H9 (cell line): Measurements from ENCODE around the gene ERVMER34-1. TPM values are rescaled to one million over a fixed set of nuclear protein-coding genes. Genes with fewer than 3 reads are reported as not detected.

Experiments used
- DNase-seq: peaks from one replicate; pipeline ENCODE4 v3.0.0-alpha.2; 2017
- H2AFZ ChIP-seq: one replicate; pipeline ENCODE4 v1.6.1; 2013; ENCODE audit warnings: mild to moderate bottlenecking, low read length, control low read depth, moderate library complexity
- H2AK5ac ChIP-seq: 2 replicates; pipeline ENCODE4 v1.6.1; 2013; ENCODE audit warnings: low read length, control low read depth, mixed read lengths; ENCODE audit not compliant: insufficient read length
- H2BK120ac ChIP-seq: one replicate; pipeline ENCODE4 v1.6.1; 2013; ENCODE audit warnings: low read depth, mild to moderate bottlenecking, low read length, control low read depth, inconsistent platforms; ENCODE audit not compliant: poor library complexity, severe bottlenecking
- H2BK12ac ChIP-seq: 2 replicates; pipeline ENCODE4 v1.6.1; 2013; ENCODE audit warnings: low read length, control low read depth, mixed read lengths, low read depth; ENCODE audit not compliant: insufficient read length
- H2BK15ac ChIP-seq: 2 replicates; pipeline ENCODE4 v1.6.1; 2013; ENCODE audit warnings: low read depth, low read length, control low read depth
- H2BK20ac ChIP-seq: one replicate; pipeline ENCODE4 v1.6.1; 2013; ENCODE audit warnings: low read depth, mild to moderate bottlenecking, low read length, control low read depth, inconsistent platforms; ENCODE audit not compliant: poor library complexity, severe bottlenecking
- H2BK5ac ChIP-seq: 2 replicates; pipeline ENCODE4 v1.6.1; 2013; ENCODE audit warnings: low read length, control low read depth, mixed read lengths; ENCODE audit not compliant: insufficient read length
- H3K14ac ChIP-seq: 2 replicates; pipeline ENCODE4 v1.6.1; 2013; ENCODE audit warnings: low read length, control low read depth; ENCODE audit not compliant: insufficient read depth
- H3K18ac ChIP-seq: 2 replicates; pipeline ENCODE4 v1.6.1; 2013; ENCODE audit warnings: low read depth, mild to moderate bottlenecking, mixed read lengths, low read length, control low read depth; ENCODE audit not compliant: insufficient read length
- H3K23ac ChIP-seq: 2 replicates; pipeline ENCODE4 v1.6.1; 2013; ENCODE audit warnings: low read length, control low read depth, mixed read lengths, low read depth; ENCODE audit not compliant: insufficient read length
- H3K23me2 ChIP-seq: 2 replicates; pipeline ENCODE4 v1.6.1; 2013; ENCODE audit warnings: low read depth, mild to moderate bottlenecking, mixed read lengths, low read length, control low read depth; ENCODE audit not compliant: insufficient read length, poor library complexity, severe bottlenecking
- H3K27ac ChIP-seq: 2 replicates; pipeline ENCODE4 v1.5.1; 2013; ENCODE audit warnings: low read length, control low read depth, mixed read lengths, low read depth; ENCODE audit not compliant: insufficient read length
- H3K27me3 ChIP-seq: 2 replicates; pipeline ENCODE4 v1.6.1; 2013; ENCODE audit warnings: low read length, control low read depth, inconsistent platforms; ENCODE audit not compliant: insufficient read depth
- H3K4ac ChIP-seq: 2 replicates; pipeline ENCODE4 v1.6.1; 2013; ENCODE audit warnings: low read depth, mild to moderate bottlenecking, control low read depth, inconsistent platforms, low read length, moderate library complexity
- H3K4me1 ChIP-seq: 2 replicates; pipeline ENCODE4 v1.6.1; 2013; ENCODE audit warnings: low read length, control low read depth, inconsistent platforms; ENCODE audit not compliant: insufficient read depth
- H3K4me2 ChIP-seq: 2 replicates; pipeline ENCODE4 v1.6.1; 2013; ENCODE audit warnings: low read length, control low read depth, mixed read lengths; ENCODE audit not compliant: insufficient read length, insufficient read depth
- H3K56ac ChIP-seq: 2 replicates; pipeline ENCODE4 v1.6.1; 2013; ENCODE audit warnings: low read depth, mild to moderate bottlenecking, mixed read lengths, low read length, control low read depth; ENCODE audit not compliant: insufficient read length
- H3K79me1 ChIP-seq: 2 replicates; pipeline ENCODE4 v1.6.1; 2013; ENCODE audit warnings: low read depth, mild to moderate bottlenecking, moderate library complexity, low read length, control low read depth, inconsistent platforms; ENCODE audit not compliant: insufficient read depth, poor library complexity, severe bottlenecking
- H3K79me2 ChIP-seq: 2 replicates; pipeline ENCODE4 v1.6.1; 2013; ENCODE audit warnings: low read length, control low read depth, inconsistent platforms; ENCODE audit not compliant: insufficient read depth
- H3K9ac ChIP-seq: 2 replicates; pipeline ENCODE4 v1.6.1; 2013; ENCODE audit warnings: low read length, control low read depth, mixed read lengths; ENCODE audit not compliant: insufficient read length; ENCODE audit errors: extremely low read depth
- H3K9me3 ChIP-seq: one replicate; pipeline ENCODE4 v1.6.1; 2013; ENCODE audit warnings: low read depth, low read length, inconsistent platforms; ENCODE audit not compliant: control insufficient read depth
- H3T11ph ChIP-seq: one replicate; pipeline ENCODE4 v1.6.1; 2013; ENCODE audit warnings: mild to moderate bottlenecking, low read length, control low read depth, inconsistent platforms
- H4K20me1 ChIP-seq: one replicate; pipeline ENCODE4 v1.6.1; 2013; ENCODE audit not compliant: control insufficient read depth, insufficient read length, insufficient read depth
- H4K5ac ChIP-seq: 2 replicates; pipeline ENCODE4 v1.6.1; 2013; ENCODE audit warnings: low read depth, mild to moderate bottlenecking, mixed read lengths, low read length, control low read depth; ENCODE audit not compliant: insufficient read length
- H4K8ac ChIP-seq: replicated peaks from 2 replicates; pipeline ENCODE4 v1.6.1; 2013; ENCODE audit warnings: low read length, control low read depth, mixed read lengths, low read depth; ENCODE audit not compliant: insufficient read length
- H4K91ac ChIP-seq: 2 replicates; pipeline ENCODE4 v1.6.1; 2013; ENCODE audit warnings: low read depth, mild to moderate bottlenecking, moderate library complexity, mixed read lengths, low read length, control low read depth; ENCODE audit not compliant: insufficient read length
- H3K27ac Mint-ChIP-seq, 3 experiments: 2 replicates in 2 of 3; 3 replicates in 1 of 3; pipeline ENCODE4 v1.8.0; 2020 to 2021; ENCODE audit warnings: mixed read lengths in 3 of 3, mild to moderate bottlenecking in 1 of 3, moderate library complexity in 1 of 3
- H3K27me3 Mint-ChIP-seq: 2 replicates; pipeline ENCODE4 v1.8.0; 2021; ENCODE audit warnings: low read depth, mild to moderate bottlenecking, moderate library complexity, mixed read lengths
- H3K36me3 Mint-ChIP-seq, 3 experiments: 2 replicates in 2 of 3; 3 replicates in 1 of 3; pipeline ENCODE4 v1.8.0; 2020 to 2021; ENCODE audit warnings: low read depth in 3 of 3, mixed read lengths in 3 of 3; ENCODE audit not compliant: insufficient read depth in 1 of 3
- H3K4me1 Mint-ChIP-seq, 2 experiments: 2 replicates each; pipeline ENCODE4 v1.8.0; 2020; ENCODE audit warnings: mixed read lengths in 2 of 2
- H3K4me3 Mint-ChIP-seq, 2 experiments: 2 replicates in 1 of 2; 3 replicates in 1 of 2; pipeline ENCODE4 v1.8.0; 2020 to 2021; ENCODE audit warnings: mild to moderate bottlenecking in 2 of 2, mixed read lengths in 2 of 2, moderate library complexity in 1 of 2
- H3K9me3 Mint-ChIP-seq, 2 experiments: 2 replicates in 1 of 2; 3 replicates in 1 of 2; pipeline ENCODE4 v1.8.0; 2020; ENCODE audit warnings: mild to moderate bottlenecking in 2 of 2, mixed read lengths in 2 of 2, moderate library complexity in 1 of 2
- WGBS: extraction: QIAGEN DNeasy Blood & Tissue Kit; methylation state at CpG from one replicate; pipeline ENCODE4 v1.1.7; 2013; ENCODE audit warnings: missing lambda C conversion rate, low lambda C conversion rate, mixed read lengths; ENCODE audit not compliant: insufficient read length; ENCODE audit errors: extremely low coverage; 5-methylcytosine and 5-hydroxymethylcytosine counted together
- total RNA-seq: library from RNA; stranded (reverse); gene quantifications from 2 replicates; pipeline ENCODE4 v1.2.1, GENCODE V29; 2021
- TF ChIP-seq, protein P1 (sequence below): fragments of 200-600 bp; sonication (generic); conservative IDR thresholded peaks from 3 replicates; pipeline ENCODE4 v1.8.0; 2021; ENCODE audit warnings: antibody characterized with exemption, mild to moderate bottlenecking

The ERVMER34-1 gene
- total RNA-seq, 1 experiment from 2014 or later, result 14.4 TPM

- no peak overlapping the region for H4K8ac ChIP-seq
- H3K9ac ChIP-seq, result no peak overlapping the region
- no peak overlapping the region for H3K56ac ChIP-seq
- H2BK12ac ChIP-seq, result no peak overlapping the region
- WGBS, result no CpG with 5 or more reads among the region's 6 CpGs
- H3K18ac ChIP-seq, result no peak overlapping the region
- H3K9me3 ChIP-seq, result no peaks in the 10 kb centered on the region
- Mint-ChIP-seq H3K27me3 (peaks cover 32% of the 10 kb centered on the region), H3K4me1 (peaks cover 4% of the 10 kb centered on the region in 2 experiments), H3K36me3 (peaks cover 15 to 20% (median 19%) of the 10 kb centered on the region in 3 experiments), H3K4me3 (0 out of 5 replicates have a peak overlapping the region, but pooled peaks of 1 of the 2 experiments have one; percentile 2), H3K9me3 (peaks cover 9 to 15% of the 10 kb centered on the region in 2 experiments; a peak in 4 of 5 replicates), H3K27ac (no peak overlapping the region)
- H3K4me2 ChIP-seq, result no peak overlapping the region
- H3K14ac ChIP-seq, result no peak overlapping the region
- H2AFZ ChIP-seq, result no peak overlapping the region
- H4K5ac ChIP-seq, result no peak overlapping the region
- H3K27ac ChIP-seq, result no peak overlapping the region
- H3K27me3 ChIP-seq, result no peaks in the 10 kb centered on the region; the same call in 1 of the 2 replicates
- H3K79me1 ChIP-seq, result no peaks in the 10 kb centered on the region
- H2BK5ac ChIP-seq, result no peak overlapping the region
- no peak overlapping the region for H3T11ph ChIP-seq
- no peak overlapping the region for H2AK5ac ChIP-seq
- H4K91ac ChIP-seq, result no peak overlapping the region
- H3K4me1 ChIP-seq, result peaks cover 4% of the 10 kb centered on the region; the same call in 1 of the 2 replicates
- TF ChIP-seq, protein P1, sequence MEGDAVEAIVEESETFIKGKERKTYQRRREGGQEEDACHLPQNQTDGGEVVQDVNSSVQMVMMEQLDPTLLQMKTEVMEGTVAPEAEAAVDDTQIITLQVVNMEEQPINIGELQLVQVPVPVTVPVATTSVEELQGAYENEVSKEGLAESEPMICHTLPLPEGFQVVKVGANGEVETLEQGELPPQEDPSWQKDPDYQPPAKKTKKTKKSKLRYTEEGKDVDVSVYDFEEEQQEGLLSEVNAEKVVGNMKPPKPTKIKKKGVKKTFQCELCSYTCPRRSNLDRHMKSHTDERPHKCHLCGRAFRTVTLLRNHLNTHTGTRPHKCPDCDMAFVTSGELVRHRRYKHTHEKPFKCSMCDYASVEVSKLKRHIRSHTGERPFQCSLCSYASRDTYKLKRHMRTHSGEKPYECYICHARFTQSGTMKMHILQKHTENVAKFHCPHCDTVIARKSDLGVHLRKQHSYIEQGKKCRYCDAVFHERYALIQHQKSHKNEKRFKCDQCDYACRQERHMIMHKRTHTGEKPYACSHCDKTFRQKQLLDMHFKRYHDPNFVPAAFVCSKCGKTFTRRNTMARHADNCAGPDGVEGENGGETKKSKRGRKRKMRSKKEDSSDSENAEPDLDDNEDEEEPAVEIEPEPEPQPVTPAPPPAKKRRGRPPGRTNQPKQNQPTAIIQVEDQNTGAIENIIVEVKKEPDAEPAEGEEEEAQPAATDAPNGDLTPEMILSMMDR, result no peak
- H4K20me1 ChIP-seq, result no peaks in the 10 kb centered on the region
- H2BK120ac ChIP-seq, result no peak overlapping the region
- no peak for DNase-seq
- no peaks in the 10 kb centered on the region for H3K79me2 ChIP-seq
- no peak overlapping the region for H3K23ac ChIP-seq
- no peaks in the 10 kb centered on the region for H3K23me2 ChIP-seq
- H2BK15ac ChIP-seq, result no peak overlapping the region
- H3K4ac ChIP-seq, result no peak overlapping the region
- H2BK20ac ChIP-seq, result no peak overlapping the region
Observed at GRCh38 chr4:52752936-52753335, 1.7 kb upstream of the ERVMER34-1 start.
